ENCODE results near the gene PPP1R8. TPM values are rescaled to one million over a fixed set of nuclear protein-coding genes. Genes with fewer than 3 reads are reported as not detected.

PPP1R8 gene
- total and polyA plus RNA-seq, 9 of the 15 experiments (the other 6 are each of a cell fraction or from before 2014, with no cell fraction given), result 16.2 to 107 (median 75.3) TPM

GRCh38 chr1:27868932-27869718, 38.5 kb downstream of the PPP1R8 start (continued):
- TF ChIP-seq TOE1 (IDR thresholded peaks at IDR 0.05; ENCODE audit: borderline replicate concordance), result peak; percentile 95
- TF ChIP-seq TOE1 (CRISPR knock-in tag; IDR thresholded peaks at IDR 0.05; ENCODE audit: borderline replicate concordance, low read depth), result no peak
- TF ChIP-seq MTA3 (IDR thresholded peaks at IDR 0.05; ENCODE audit: borderline replicate concordance), result no peak
- TF ChIP-seq USF1 (CRISPR knock-in tag; IDR thresholded peaks at IDR 0.05), result peak; percentile 90
- no peak for TF ChIP-seq THRA (IDR thresholded peaks at IDR 0.05)
- no peak for TF ChIP-seq ZNF79 (CRISPR knock-in tag; IDR thresholded peaks at IDR 0.05; ENCODE audit: low read depth)
- no peak for TF ChIP-seq ZNF764 (CRISPR knock-in tag; IDR thresholded peaks at IDR 0.05; ENCODE audit: low read depth)
- no peak for TF ChIP-seq TEAD4 (IDR thresholded peaks at IDR 0.05; ENCODE audit: low read length)
- TF ChIP-seq TEAD4 (CRISPR knock-in tag; IDR thresholded peaks at IDR 0.05; ENCODE audit: borderline replicate concordance), result 0 out of 2 replicates have a peak, but pooled peaks have one; percentile 59
- no peak for TF ChIP-seq BRD9 (IDR thresholded peaks at IDR 0.05; ENCODE audit: low read depth, partially characterized antibody)
- TF ChIP-seq NR2F6 (CRISPR knock-in tag; IDR thresholded peaks at IDR 0.05), result no peak
- TF ChIP-seq BACH1 (tag; IDR thresholded peaks at IDR 0.05), result no peak
- 0 out of 2 replicates have a peak, but pooled peaks have one; percentile 38 for TF ChIP-seq POLR2G (IDR thresholded peaks at IDR 0.05; ENCODE audit: low read depth, low read length)
- TF ChIP-seq OTX1 (CRISPR knock-in tag; IDR thresholded peaks at IDR 0.05), result no peak
- no peak for TF ChIP-seq PRPF4 (IDR thresholded peaks at IDR 0.05; ENCODE audit: insufficient read depth, low read depth, low read length, poor library complexity, severe bottlenecking)
- TF ChIP-seq CXXC5 (CRISPR knock-in tag; IDR thresholded peaks at IDR 0.05), result no peak; the same call in none of the 2 replicates
- no peak for TF ChIP-seq ZNF695 (CRISPR knock-in tag; IDR thresholded peaks at IDR 0.05)
- no peak for TF ChIP-seq CCNT2 (IDR thresholded peaks at IDR 0.05; ENCODE audit: borderline replicate concordance, extremely low read depth, insufficient read length, low read depth, low read length)
- TF ChIP-seq CC2D1A (IDR thresholded peaks at IDR 0.05), result no peak
- TF ChIP-seq SP1 (CRISPR knock-in tag; IDR thresholded peaks at IDR 0.05), result 0 out of 2 replicates have a peak, but pooled peaks have one; percentile 23
- TF ChIP-seq PCBP2 (IDR thresholded peaks at IDR 0.05; ENCODE audit: low read depth, low read length, poor library complexity, severe bottlenecking), result no peak
- TF ChIP-seq ZBTB49 (CRISPR knock-in tag; IDR thresholded peaks at IDR 0.05; ENCODE audit: borderline replicate concordance), result no peak
- no peak for TF ChIP-seq ZC3H8 (IDR thresholded peaks at IDR 0.05)

Measured in K562 (cell line).